ENCODE data around the gene KPNA1.

Gene KPNA1

GRCh38 chr3:122514123-122515019 is at the start of gene KPNA1:
TSS of gene KPNA1 (minus strand) at chr3:122514939. CDS start at chr3:122496565, 18,374 bp downstream.
- peak; percentile 75 to 79 for DNase-seq (ENCODE audit: low read depth in 1 of 2, low spot score in 1 of 2)

- DNase-seq (ENCODE audit: low read depth in 1 of 2, low spot score in 1 of 2): peak; percentile 54 to 55
These were observed 49.6 kb upstream of the KPNA1 start, which contains the start of the genes DTX3L and PARP9 for GRCh38 chr3:122564155-122564912. TSS of gene DTX3L (plus strand) at chr3:122564338. CDS start at chr3:122564427, 89 bp downstream. TSS of gene PARP9 (minus strand) at chr3:122564300. CDS start at chr3:122559620, 4,680 bp downstream.

- DNase-seq (ENCODE audit: low read depth in 1 of 2, low spot score in 1 of 2): no peak
These were observed 48.9 kb upstream of the KPNA1 start for GRCh38 chr3:122563717-122564025.

- DNase-seq (ENCODE audit: low read depth in 1 of 2, low spot score in 1 of 2): no peak
These were observed 48.4 kb upstream of the KPNA1 start for GRCh38 chr3:122562923-122563716.

GRCh38 chr3:122560680-122561079 is 45.9 kb upstream of the KPNA1 start:
- peak in 1 of 2 donors; percentile 21 for DNase-seq (ENCODE audit: low read depth in 1 of 2, low spot score in 1 of 2)

- DNase-seq (ENCODE audit: low read depth in 1 of 2, low spot score in 1 of 2): no peak
These were observed 45.2 kb upstream of the KPNA1 start for GRCh38 chr3:122559906-122560305.

GRCh38 chr3:122558605-122559004 is 43.9 kb upstream of the KPNA1 start:
- no peak for DNase-seq (ENCODE audit: low read depth in 1 of 2, low spot score in 1 of 2)

DNA sequence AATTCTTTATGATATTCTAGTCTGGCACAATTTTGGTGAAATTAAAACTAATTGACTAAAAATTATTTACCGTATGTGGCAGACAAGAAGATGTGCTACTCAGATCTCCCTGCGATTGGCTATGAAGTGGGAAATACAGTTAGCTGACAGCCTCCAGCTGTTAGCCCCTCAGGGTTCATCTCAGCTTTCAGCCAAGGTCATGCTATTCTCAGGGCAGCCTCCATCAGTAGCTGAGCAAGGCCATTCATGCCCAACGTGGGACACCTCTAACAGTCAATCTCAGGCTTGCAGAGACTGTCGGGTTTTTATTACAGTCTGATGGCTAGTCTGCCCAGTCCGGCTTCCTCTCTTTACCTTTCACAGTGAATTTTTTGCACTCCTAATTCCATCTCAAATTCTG is 42.6 kb upstream of the KPNA1 start:
- no peak for DNase-seq (ENCODE audit: low read depth in 1 of 2, low spot score in 1 of 2)

DNA sequence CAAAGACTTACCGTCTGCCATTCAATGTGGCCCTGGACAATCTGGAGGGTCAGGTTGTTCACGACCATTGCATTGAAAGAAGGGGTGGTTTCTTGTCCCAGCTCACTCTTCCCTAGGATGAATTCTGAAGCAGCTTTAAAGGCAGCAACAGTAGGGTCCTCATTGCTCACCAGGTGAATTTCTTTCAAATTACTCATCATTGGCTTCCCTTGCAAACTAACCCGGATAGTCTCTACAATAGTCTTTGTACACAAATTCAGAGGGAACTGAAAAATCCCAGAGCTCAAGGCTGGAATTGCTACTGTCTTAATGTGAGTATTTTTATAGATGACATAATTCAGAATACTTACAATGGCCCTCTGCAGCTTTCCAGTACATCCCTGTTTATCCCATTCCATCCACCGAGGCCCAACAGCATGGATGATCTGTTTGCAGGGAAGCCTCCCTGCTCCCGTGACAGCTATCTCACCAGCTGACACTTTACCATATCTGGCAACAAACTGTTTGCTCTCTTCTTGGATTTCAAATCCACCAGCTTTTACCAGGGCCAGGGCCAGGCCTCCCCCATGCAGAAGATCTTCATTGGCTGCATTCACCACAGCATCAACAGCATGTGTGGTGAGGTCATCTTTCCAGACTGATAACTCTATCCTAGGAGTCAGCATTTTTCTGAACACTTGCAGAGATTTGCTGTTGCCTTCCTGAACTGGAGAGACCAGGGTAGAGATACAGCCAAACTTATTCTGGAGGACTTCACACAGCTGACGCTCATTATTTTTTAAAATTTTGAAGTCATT is 40.7 kb upstream of the KPNA1 start:
- DNase-seq (ENCODE audit: low read depth in 1 of 2, low spot score in 1 of 2): no peak

GRCh38 chr3:122553171-122553570 is 38.4 kb upstream of the KPNA1 start:
- DNase-seq (ENCODE audit: low read depth in 1 of 2, low spot score in 1 of 2): no peak

DNA sequence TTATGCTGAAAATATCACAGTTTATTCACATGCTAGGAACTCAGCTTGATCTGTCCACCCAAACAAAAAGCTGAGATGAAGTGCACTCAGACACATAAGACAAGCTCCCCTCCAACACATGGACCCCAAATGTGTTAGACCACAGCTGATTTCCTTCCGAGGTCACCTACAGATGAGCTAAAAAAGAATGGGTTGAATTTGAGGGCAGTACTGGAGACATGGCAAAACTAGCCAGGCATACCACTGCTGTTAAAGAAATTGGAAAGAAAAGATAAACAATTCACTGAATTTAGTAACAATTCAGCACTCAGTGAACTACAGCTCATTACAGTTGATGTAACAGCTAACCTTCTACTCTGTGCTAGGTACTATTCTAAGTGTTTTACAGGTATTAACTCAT is 33.9 kb upstream of the KPNA1 start:
- DNase-seq (ENCODE audit: low read depth in 1 of 2, low spot score in 1 of 2): no peak

DNA sequence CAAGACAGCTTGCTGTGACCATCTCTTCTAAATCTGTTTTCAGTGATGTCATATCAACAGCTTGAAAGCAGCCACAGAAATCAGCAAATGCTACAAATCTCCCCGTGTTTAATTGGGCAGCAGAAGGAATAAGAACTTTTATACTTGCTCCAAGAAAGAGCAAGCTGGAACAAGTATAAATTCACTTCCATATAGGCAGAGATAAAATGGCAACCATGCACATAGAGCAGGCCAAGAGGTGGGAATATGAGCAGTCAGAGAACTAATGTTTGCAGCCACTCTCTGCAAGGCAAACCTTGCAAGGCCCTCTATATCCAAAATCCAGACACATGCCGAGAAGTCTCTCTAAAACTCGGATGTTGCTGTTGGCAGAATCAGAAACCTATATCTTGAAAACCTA is 33.3 kb upstream of the KPNA1 start:
- DNase-seq (ENCODE audit: low read depth in 1 of 2, low spot score in 1 of 2): no peak

GRCh38 chr3:122546151-122546550 is 31.4 kb upstream of the KPNA1 start:
- no peak for DNase-seq (ENCODE audit: low read depth in 1 of 2, low spot score in 1 of 2)

- no peak for DNase-seq (ENCODE audit: low read depth in 1 of 2, low spot score in 1 of 2)
These were observed 24.3 kb upstream of the KPNA1 start for GRCh38 chr3:122538956-122539490.

DNA sequence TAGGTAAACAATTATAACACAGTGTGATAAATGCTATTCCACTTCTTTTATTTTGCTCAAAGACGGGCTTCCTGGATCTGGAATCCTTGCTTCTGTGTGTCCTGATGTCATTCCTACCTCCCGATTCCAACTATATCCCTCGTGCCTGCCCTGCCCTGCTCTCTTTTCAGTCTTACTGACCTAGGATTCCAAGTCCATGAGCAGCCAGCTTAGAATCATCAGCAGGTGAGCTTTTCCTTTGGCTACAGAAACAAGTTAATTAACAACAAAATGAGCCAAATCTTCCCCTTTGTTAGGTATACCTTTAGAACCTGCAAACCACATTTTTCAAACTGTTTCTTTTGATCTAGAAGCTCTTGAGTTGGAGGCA is 21.9 kb upstream of the KPNA1 start:
- no peak for DNase-seq (ENCODE audit: low read depth in 1 of 2, low spot score in 1 of 2)

DNA sequence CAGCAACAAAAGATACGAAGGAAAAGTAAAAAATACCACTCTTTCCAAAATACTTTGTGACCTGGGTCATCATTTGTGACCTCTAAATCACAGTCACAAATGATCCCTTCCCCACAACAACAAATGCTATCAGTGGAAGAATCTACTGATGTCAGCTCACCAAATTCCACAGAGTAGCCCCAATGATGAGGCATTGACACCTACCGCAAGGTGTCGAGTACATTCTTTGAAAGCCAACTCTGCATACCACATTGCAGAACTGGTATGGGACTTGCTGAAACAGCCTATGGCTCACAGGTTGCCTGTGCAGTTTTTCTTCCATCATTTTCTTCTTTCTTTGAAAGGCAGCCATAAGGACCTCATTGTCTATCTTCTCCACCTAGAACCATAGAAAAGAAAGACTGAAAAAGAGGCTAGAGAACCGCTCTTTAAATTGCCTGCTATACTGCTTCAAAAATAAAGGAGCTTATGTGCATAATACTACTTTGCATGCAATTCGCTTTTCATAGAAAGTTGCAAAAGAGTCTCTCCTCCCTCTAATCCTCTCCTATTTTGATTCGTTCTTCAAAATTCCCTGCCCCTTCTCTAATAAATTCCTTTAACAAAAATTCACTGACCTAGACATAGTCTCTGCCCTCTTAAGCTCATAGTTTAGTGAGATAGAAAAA is 21.4 kb upstream of the KPNA1 start:
- no peak for DNase-seq (ENCODE audit: low read depth in 1 of 2, low spot score in 1 of 2)

DNA sequence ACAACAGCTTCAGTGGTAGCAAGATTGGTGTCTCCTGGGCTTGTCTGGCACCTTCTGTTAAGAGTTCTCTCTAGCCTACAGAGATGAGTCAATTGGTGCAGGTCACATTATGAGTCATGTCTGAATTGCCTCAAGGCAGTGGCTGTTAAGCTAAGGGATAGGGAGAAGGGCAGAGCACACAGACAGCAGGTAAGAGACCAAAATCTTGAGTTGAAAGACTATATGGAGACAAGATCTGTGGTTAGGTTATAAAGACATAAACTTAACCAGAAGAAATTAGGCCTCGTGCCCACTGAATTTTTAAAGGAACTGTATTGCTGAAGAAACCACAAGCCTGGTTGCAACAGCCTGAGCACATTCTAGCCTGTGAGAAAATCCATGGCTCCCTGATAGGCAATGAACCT is 19.2 kb upstream of the KPNA1 start:
- no peak for DNase-seq (ENCODE audit: low read depth in 1 of 2, low spot score in 1 of 2)

DNA sequence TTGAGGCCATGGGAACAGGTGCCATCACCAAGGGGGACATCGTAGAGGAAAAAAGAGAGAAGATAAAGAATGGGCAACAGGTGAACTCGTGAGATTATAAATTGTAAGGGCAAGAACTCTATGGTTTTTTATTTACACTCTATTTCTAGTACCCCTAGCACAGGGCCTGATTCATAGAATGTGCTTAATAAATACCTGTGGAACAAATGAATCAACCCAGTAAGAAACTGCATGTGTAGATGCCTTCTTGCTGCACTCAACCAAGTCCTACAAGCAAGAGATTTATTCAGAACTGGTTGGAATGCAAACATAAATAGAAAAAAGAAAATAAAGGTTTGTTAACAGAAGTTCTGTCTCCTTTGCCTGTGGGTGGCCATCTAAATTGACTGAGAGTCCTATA is 18.7 kb upstream of the KPNA1 start:
- no peak for DNase-seq (ENCODE audit: low read depth in 1 of 2, low spot score in 1 of 2)

- DNase-seq (ENCODE audit: low read depth in 1 of 2, low spot score in 1 of 2): no peak
These were observed 15.4 kb upstream of the KPNA1 start for GRCh38 chr3:122530164-122530563.

DNA sequence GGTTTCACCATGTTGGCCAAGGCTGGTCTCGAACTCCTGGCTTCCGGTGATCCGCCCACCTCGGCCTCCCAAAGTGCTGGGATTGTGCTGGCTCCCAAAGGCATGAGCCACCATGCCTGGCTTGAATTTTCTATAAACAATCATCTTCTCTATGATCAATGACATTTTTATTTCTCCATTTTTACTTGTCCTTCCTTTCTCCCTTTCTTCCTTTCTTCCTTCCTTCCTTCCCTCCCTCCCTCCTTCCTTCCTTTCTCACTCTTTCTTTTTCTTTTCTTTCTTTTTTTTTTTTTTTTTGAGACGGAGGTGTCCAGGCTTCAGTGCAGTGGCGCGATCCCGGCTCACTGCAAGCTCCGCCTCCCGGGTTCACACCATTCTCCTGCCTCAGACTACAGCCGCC is 8.6 kb upstream of the KPNA1 start:
- no peak for DNase-seq (ENCODE audit: low read depth in 1 of 2, low spot score in 1 of 2)

All from stimulated activated CD4-positive, alpha-beta T cell treated with anti-CD3 and anti-CD28 coated beads, Interleukin-15, amount 100 ng/mL, for 1 hour (primary cell).